GM18507 (cell line): ENCODE results near the gene CST3.
"Not testable (repeated sequence)": the region's sequence is repeated elsewhere in the genome, so short reads cannot be mapped to it uniquely, and the experiment has no call there.

ENCODE experiments used
- DNase-seq: peaks from one replicate; pipeline ENCODE4 v3.0.0; 2011; ENCODE audit warnings: low read depth; ENCODE audit not compliant: insufficient read length; ENCODE audit errors: extremely low spot score
- FAIRE-seq: peaks from 2 replicates; lab custom pipeline; 2011; peaks lifted over from hg19 to GRCh38; lab: Jason Lieb, UNC

CST3 gene

GRCh38 chr20:23646106-23646873, 8.5 kb upstream of the CST3 start:
- DNase-seq, result no peak
- FAIRE-seq, result no peak

GRCh38 chr20:23645575-23645974, 7.8 kb upstream of the CST3 start:
- DNase-seq, result no peak
- peak; percentile 78 for FAIRE-seq

GRCh38 chr20:23644164-23644563, 6.4 kb upstream of the CST3 start:
- no peak for DNase-seq

DNA sequence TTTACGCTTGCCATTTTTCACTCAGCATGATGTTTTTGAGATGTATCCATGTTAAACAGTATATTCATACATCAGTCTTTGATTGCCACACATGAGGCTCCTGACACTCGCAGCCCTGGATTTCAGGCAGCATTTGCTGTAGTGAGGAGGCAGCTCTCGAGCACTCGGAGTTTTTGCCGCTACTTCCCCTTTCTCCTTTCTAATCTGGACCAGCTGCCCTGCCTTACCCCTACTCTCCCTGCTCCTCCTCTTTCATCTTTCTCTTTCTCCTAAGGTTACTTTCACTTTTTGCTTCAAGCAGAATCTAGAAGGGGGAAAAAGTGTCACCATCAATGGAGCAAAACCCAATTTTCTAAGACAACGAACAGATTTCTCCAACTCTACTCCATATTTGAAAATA, 5.9 kb upstream of the CST3 start:
- no peak for DNase-seq
- FAIRE-seq, result peak; percentile 56

More at GRCh38 chr20:23644164-23644563, 6.4 kb upstream of the CST3 start:
- FAIRE-seq, result no peak

- FAIRE-seq (no peak), DNase-seq (no peak)
Observed at GRCh38 chr20:23641936-23642751, 4.4 kb upstream of the CST3 start.

- DNase-seq, result no peak
- FAIRE-seq, result no peak
Observed at GRCh38 chr20:23640671-23641667, 3.2 kb upstream of the CST3 start.

GRCh38 chr20:23640018-23640601, 2.4 kb upstream of the CST3 start:
- FAIRE-seq, result no peak

DNA sequence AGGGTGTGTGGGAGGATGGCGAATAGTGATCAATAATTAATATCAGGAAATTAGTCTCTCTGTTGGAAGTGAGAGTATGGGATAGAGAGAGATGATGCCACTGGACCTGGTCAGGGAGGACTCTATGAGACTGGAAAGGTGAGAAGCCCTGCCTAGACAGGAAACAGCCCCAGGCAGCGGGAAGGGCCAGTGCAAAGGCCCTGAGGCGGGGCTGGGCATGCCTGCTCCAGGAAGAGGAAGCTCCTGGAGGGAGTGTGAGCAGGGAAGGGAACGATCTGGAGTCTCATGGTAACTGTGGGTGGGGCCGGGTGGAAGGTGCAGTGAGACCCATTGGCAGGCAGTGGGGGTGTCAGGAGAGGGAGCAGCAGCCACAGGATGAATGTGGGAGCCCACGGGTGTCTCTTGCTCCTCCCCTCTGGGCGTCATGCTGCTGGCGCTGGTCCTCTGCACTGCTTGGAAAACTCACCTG, 1.8 kb upstream of the CST3 start:
- DNase-seq (no peak), FAIRE-seq (no peak)

More at GRCh38 chr20:23640018-23640601, 2.4 kb upstream of the CST3 start:
- DNase-seq, result no peak

GRCh38 chr20:23638309-23638708, 554 bp upstream of the CST3 start:
- DNase-seq, result no peak

GRCh38 chr20:23636908-23637281, 860 bp downstream of the CST3 start:
- DNase-seq (no peak), FAIRE-seq (no peak)

More at GRCh38 chr20:23638309-23638708, 554 bp upstream of the CST3 start:
- FAIRE-seq, result no peak

DNA sequence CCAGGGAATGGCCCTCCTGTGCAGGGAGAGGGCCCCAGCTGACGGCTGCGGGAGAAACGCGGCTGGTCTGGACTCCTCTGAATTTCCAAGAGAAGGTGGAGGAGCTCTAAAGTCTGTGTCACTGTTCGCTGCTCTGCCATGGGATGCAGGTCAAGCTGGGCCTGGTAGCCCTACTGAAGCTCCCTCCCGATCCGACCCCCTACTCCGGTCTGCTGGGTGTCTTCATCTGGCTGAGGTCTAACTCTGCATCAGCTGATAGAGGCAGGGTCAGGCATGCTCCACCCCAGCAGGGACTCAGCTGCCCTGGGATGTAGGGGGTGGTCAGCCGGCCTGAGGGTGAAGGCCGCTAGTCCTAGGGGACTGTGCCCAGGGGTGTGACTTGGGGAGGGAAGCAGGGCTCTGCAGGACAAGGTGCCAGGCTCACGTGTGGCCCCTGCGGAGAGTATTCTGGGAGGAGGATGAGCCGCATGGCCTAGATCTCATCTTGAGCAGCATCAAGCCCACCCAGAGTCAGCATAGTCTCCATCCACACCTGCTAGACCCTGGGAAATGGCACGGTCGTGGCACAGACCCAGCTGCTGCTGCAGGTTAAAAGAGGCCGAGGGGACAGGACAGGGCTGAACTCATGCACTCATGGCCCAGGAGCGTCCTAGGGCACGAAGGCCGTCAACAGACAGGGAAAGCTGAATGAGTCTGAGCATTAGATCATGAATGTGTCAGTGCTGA, 1.4 kb downstream of the CST3 start:
- FAIRE-seq (no peak), DNase-seq (no peak)

- DNase-seq, FAIRE-seq: not testable (repeated sequence)
Observed at GRCh38 chr20:23635768-23636090, 2.0 kb downstream of the CST3 start.

GRCh38 chr20:23634985-23635767, 2.6 kb downstream of the CST3 start:
- DNase-seq, result no peak
- FAIRE-seq, result no peak

DNA sequence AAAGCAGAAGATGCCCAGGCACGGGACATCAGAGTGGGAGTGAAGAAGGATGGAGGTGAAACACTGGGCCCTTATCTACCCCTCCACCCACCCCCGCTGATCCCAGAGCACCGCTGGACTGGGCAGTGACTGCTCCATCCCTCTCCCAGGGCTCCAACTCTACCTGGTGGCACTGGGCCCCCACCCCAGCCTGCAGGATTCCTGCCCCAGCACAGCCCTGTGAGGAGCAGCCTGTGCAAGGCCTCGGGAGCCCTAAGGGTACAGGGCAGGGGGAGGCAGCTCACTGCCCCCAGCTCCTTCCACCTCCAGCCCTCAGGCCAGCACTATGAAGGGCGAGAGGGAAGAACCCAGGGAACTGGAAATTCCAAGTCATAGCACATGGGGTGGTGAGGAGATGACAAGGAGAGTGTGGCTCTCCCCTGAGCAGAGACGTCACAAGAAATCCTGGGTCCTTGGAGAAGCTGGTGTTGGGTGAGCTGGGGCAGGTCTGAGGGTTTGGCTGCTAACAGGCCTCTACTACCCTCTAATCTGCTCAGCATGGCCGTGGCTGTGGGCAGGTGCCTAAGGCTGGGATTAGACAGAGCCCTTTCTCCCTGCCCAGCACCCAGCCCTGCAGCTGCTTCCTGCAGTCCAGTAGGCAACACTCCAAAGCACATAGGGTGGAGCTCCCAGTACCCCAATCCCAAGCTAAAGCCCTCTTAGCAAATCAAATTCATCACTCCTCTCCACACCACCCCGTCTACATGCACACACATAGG, 3.5 kb downstream of the CST3 start:
- DNase-seq (no peak), FAIRE-seq (no peak)

GRCh38 chr20:23632711-23633573, 4.8 kb downstream of the CST3 start:
- FAIRE-seq, result no peak

DNA sequence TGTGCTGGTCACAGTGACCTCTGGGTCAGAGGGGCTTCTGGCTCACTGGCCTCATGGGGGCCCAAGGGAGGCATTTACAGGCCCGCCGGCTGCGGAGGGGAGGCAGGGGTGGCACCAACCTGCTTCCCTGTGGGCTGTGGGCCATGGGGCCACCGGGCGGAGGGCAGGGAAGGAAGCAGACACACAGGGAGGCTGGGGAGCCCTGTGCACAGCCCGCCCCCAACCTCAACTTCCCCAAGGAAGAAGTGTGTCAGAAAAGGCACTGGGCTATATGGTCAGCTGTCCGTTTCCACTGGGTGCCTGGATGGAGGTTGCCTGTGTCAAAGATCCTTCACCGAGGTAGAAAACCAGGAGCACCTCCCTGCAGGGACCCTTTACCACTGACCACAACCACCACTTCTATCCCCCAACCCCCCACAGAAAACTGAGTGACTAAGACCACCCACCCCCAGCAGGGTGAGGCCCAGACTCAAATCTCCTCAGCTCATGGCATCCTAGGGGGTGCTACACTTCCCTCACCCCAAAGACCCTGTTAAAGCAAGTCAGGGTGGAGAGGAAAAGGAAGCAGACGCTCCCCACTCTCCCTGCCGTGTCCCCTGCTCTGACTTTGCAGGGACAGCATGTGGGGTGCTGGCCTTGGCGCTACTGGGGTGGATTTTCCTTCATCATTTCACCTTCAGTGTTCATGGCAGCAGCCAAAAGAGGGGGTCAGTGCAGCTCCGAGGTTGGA, 5.6 kb downstream of the CST3 start:
- no peak for DNase-seq
- no peak for FAIRE-seq

More at GRCh38 chr20:23632711-23633573, 4.8 kb downstream of the CST3 start:
- no peak for DNase-seq
